Hindlimb muscle (tissue), 1 donor: ENCODE results near the gene IMP4. TPM values are rescaled to one million over a fixed set of nuclear protein-coding genes. Genes with fewer than 3 reads are reported as not detected.
"Not testable (repeated sequence)": the region's sequence is repeated elsewhere in the genome, so short reads cannot be mapped to it uniquely, and the experiment has no call there.

Experiments used
- DNase-seq: peaks from one replicate; pipeline ENCODE4 v3.0.0-alpha.2; 2013
- polyA plus RNA-seq: library from polyadenylated mRNA; unstranded; fragments of 120-200 nt; gene quantifications from one replicate; pipeline ENCODE4 v1.2.1, GENCODE V29; 2013; ENCODE audit not compliant: insufficient read length

IMP4 gene, protein sequence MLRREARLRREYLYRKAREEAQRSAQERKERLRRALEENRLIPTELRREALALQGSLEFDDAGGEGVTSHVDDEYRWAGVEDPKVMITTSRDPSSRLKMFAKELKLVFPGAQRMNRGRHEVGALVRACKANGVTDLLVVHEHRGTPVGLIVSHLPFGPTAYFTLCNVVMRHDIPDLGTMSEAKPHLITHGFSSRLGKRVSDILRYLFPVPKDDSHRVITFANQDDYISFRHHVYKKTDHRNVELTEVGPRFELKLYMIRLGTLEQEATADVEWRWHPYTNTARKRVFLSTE
- 42.7 TPM for polyA plus RNA-seq

- peak; percentile 98 for DNase-seq
Measured at GRCh38 chr2:130342533-130343275, at the start of gene IMP4. Gene IMP4 (plus strand): TSS chr2:130342897. CDS start chr2:130342933, 36 bp downstream.

DNA sequence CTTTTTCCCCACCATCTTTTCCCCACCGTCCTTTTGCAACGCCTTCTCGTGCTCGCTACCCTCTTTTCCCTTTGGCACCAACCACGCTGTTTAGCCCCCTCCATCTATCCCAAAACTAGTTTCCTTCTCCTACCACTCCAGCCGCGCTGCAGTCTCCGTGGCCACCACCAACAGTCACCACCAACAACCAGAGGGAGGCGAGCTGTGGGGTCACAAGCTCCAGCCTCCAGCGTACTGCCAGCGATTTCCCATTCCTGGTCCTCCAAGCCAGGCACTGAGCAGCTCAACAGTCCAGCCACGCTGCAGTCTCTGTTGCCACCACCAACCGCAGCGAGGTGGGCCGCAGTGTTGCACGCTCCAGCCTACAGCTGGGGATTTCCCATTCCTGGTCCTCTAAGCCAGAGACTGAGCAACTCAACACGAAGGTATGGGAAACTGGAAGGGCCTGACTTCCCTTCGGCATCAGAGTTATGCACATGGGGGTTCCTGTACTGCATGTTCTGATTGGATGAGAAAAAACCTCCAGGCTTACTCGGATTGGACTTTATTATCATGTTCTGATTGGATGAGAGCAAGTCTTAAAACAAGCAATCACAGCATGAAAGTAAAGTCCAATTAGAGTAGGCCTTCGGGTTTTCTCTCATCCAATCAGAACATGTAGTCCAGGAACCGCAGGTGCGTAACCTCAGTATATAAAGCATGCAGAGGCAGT is 42.3 kb upstream of the IMP4 start:
- no peak for DNase-seq

DNA sequence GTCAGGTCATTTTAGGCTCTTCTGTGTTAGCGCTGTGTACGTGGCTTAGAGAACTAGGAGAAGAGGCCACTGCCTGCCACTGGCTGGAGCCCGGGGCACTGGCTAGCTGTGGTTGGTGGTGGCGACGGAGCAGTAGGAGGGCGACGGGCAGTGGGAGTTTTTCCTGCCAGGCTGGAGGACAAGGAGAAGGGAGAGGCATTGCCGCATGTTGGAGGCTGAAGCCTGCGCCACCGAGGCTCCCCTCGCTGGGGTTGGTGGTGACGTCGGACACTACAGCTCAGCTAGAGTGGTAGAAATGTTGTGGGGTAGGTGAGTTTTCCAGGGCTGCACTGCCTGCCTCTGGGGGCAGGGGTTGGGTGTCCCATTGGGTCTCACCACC is 41.7 kb upstream of the IMP4 start:
- DNase-seq, result no peak

DNA sequence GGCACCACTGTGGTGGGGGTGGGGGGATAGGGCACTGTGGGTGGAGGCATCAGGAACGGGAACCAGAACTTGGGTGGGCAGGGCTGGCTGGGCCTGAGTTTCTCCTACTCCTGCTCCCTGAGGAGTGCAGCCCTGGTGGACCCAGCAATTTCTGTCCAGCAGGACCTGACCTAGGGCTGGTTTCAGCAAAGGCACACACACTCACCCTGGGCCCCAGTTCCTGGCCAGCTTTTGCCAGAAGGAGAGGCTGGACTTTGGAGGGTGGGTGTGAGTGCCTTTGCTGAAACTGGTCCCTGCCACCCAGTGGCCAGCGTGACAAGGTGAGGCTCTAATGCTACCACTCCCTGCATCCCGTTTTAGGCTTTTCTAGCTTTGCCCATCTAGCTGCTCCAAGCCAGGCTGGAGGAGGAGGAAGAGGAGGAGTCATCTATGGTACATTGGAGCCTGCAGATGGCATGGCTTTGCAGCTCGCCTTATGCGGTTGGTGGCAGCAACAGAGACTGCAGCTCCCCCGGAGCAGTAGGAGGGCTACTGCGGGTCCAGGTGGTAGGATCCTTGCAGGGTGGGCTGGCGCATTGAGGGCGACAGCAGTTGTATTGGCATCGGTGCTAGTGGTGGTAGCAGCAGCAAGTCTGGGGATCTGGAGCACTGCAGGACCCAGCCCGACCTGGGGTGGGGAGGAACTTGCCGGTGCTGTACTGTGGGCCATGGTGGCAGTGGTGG is 40.4 kb upstream of the IMP4 start:
- no peak for DNase-seq

GRCh38 chr2:130303169-130303568 is 39.5 kb upstream of the IMP4 start:
- no peak for DNase-seq

DNA sequence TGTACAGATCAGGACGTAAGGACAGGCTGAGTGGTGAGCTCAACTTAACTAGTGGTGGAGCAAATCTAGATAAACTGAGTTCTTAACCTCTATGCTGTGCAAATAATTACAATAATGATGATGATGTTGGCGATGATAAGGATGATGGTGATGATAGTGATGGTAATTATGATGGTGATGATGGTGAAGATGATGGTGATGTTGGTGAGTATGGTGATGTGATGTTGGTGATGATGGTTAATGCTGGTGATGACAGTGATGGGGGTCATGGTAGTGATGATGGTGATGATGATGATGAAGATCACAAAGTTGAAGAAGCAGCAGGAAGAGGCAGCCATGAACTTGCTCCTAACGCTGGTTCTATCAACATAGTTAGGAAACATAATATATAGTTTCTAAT is 38.0 kb upstream of the IMP4 start:
- DNase-seq, result no peak

GRCh38 chr2:130307850-130308249 is 34.8 kb upstream of the IMP4 start:
- no peak for DNase-seq

GRCh38 chr2:130310881-130311280 is 31.8 kb upstream of the IMP4 start:
- no peak for DNase-seq

- DNase-seq, result no peak
Measured at GRCh38 chr2:130313812-130314334, 28.8 kb upstream of the IMP4 start.

- DNase-seq, result no peak
Measured at GRCh38 chr2:130314377-130314776, 28.3 kb upstream of the IMP4 start.

- peak; percentile 43 for DNase-seq
Measured at GRCh38 chr2:130316596-130316995, 26.1 kb upstream of the IMP4 start.

DNA sequence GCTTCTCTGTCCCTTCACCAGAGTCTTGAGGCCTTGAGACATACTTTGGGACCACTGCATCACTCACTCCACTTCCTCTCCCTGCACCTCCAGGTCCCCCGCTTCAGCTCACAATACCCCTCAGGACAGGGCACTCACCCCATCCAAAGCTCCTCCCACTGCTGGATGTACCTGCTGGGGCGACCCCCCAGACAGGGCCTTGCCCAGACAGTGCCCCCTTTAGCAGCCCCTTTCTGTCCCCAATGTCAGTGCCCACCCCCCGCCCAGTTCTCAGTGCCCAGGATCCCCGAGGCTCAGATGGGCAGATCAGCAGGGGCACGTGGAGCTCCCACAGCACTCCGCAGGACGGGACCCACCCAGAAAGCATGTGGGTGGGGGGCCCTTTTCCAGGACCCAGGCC is 23.8 kb upstream of the IMP4 start:
- DNase-seq, result no peak

DNA sequence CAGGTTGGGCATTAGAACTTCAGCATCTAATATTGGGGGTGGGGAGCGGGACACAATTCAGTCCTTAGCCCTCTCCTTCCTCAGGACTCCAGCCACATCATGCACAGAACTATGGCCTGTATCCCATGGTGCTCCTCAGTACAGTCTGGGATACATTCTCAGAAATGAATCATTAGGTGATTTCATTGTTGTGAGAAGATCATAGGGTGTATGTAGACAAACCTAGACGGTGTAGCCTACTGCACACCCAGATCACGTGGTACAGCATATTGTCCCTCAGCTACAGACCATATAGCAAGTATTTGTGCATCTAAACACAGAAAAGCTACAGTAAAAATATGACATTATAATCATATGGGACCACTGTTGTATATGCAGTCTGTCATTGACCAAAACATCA is 23.2 kb upstream of the IMP4 start:
- no peak for DNase-seq

GRCh38 chr2:130327703-130328527 is 14.8 kb upstream of the IMP4 start:
- DNase-seq, result no peak

DNA sequence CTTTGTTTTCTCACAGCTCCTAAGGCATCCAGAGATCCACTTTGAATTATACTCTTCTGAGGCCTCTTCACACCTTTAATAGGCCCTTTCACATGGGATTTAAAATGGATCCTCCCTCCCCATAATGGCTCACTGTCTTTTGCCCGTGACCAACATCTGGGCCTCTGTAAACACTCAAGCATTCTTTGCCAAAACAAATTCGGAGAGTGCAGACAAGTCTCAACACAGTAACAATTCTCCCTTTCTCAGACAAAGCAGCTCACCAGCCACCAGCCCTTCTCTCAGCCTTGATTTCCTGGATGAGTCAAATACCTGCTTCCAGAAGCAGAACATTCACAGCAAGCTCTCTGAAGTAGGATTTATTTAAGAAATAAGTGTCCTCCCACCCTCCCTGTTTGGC is 14.0 kb upstream of the IMP4 start:
- DNase-seq, result no peak

DNA sequence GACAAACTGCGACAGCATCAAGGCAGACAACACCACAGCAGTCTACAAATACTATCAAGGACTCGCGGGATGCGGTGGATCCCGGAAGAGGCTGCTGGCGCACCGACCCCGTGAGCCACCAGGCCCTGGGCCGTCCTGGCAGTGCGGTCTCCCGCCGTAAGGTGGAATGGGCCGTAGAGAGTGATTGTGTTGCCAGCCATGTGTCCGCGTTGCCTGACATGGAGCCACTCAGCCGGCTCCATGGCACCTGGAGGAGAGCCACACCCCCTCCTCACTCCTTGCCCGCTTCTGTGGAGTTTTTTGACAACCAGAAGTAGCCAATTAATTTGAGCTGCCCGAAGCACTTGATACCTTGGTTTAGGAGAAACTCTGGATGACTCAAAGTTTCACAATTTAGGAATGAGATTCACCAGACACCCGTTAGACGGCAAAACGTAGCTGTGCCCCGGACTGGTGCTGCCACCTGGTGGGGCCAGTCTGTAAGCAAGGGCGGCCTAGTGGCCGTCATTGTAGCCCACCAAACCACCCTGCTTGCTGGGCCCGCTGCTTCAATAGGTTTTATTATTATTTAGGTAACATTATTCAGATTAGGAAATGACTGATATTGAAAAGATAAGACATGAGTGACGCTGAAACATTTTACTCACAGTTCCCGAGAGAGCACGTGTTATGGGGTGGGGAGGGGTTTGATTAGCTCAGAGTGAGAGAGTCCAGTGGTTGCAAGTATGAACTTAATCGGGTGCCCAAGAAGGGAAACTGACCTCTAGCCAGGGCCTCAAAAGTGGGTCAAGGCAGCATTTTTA is 10.2 kb upstream of the IMP4 start:
- peak; percentile 73 for DNase-seq

DNA sequence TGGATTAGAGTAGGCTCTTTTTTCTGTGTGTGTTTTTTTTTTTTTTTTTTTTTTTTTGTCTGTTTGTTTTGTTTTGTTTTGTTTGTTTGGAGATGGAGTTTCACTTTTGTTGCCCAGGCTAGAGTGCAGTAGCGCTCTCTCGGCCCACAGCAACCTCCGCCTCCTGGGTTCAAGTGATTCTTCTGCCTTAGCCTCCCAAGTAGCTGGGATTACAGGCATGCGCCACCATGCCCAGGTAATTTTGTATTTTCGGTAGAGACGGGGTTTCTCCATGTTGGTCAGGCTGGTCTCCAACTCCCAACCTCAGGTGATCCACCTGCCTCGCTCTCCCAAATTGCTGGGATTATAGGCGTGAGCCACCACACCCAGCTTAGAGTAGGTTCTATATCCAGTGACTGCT is 9.4 kb upstream of the IMP4 start:
- DNase-seq, result not testable (repeated sequence)

- DNase-seq, result no peak
Measured at GRCh38 chr2:130334026-130334425, 8.7 kb upstream of the IMP4 start.

- DNase-seq, result no peak
Measured at GRCh38 chr2:130335226-130335625, 7.5 kb upstream of the IMP4 start.

DNA sequence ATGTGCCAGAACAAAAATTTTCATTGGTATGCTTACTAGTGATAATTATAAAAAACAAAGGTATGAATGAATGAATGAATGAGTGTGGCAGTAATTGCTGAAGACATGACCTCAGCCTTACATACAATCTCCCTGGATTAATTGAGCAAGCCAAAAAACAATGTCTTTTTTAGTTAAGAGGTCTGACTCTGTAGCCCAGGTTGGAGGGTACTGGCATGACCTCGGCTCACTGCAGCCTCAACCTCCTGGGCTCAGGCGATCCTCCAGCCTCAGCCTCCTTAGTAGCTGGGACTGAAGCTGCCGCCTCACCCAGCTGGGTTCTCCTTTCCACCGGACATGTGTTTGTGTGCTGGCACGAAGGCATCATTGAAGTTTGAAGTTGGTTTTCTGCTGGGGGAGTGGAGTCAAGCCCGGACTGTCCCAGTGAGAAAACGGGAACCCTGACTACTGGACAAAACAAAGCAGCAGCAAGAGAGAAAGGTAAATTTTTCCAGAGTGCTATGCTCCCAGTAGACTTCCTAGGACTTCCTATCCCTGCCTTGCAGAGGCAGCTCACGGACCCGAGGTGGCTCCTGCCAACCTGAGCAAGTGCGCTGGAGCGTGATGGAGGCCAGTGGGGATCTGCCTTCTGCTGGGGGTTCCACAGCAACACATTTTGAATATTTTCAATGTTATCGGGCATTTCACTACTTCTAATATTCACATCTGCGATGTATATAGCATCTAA is 6.4 kb upstream of the IMP4 start:
- DNase-seq, result no peak
